Stimulated activated CD4-positive, alpha-beta T cell treated with anti-CD3 and anti-CD28 coated beads, Interleukin-4, amount 100 ng/mL, for 24 hours (primary cell): ENCODE results near the gene RAMP2.

Experiments
- DNase-seq: peaks from one replicate; pipeline ENCODE4 v3.0.0-alpha.2; 2020

RAMP2 gene

GRCh38 chr17:42772945-42773289 lies 11.9 kb downstream of the RAMP2 start:
- no peak for DNase-seq

DNA sequence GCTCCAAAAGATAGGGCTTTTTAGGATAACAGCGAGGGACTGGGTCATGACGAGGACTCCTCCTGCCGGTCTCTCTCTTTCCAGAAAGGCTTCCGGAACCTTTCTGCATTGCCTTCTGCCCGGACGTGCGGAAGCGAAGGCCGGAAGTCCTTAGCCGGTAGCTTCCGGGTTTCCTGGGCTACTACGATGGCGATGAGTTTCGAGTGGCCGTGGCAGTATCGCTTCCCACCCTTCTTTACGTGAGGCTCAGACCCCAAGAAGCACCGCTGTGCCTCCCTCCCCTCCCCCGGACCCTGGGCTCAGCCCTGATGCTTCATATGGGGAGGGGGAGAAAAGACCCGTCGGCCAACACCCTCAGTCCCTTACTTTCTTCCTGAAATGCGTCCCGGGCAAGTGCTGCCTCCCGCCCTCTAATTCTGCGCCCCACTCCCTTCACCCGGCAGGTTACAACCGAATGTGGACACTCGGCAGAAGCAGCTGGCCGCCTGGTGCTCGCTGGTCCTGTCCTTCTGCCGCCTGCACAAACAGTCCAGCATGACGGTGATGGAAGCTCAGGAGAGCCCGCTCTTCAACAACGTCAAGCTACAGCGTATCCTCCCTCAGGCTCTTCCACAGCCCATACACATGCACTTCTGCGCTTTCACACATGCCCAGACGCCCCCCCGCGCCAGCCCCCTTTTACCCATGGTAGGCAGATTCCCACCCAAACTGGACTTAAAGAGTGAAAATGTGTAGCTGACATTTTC lies 12.4 kb downstream of the RAMP2 start, which contains the start of gene VPS25:
Gene VPS25 (plus strand): TSS at position 160 of the 746 bp plus-strand sequence. CDS start 27 bp downstream, at position 187.
- DNase-seq, result peak; percentile 81

GRCh38 chr17:42774066-42774745 lies 13.2 kb downstream of the RAMP2 start:
- DNase-seq, result no peak

DNA sequence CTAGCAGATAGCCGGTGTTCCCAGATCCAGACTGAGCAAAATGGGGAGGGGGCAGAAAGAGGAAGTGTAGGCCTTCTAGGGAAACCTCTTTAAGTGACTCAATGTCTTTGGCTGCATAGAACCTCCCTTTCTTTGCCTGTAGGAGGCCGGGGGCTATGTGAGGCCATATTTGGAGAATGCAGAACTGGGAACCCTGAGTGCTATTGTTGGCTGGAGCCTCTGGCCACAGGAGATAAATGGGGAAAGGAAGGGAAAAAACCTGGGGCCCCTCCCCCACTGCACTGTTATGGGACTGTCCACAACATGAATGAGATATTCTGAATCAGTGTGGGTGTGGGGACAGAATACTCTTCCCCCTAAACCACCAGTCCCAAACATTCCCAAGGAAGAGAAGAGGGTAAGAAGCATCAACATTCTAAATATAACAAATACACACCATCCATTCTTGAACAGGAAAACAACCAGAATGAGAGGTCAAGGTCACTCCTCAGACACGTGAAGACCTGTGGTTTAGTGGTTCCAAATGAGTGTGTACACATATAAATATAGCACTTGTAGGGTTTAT lies 14.6 kb downstream of the RAMP2 start:
- no peak for DNase-seq

DNA sequence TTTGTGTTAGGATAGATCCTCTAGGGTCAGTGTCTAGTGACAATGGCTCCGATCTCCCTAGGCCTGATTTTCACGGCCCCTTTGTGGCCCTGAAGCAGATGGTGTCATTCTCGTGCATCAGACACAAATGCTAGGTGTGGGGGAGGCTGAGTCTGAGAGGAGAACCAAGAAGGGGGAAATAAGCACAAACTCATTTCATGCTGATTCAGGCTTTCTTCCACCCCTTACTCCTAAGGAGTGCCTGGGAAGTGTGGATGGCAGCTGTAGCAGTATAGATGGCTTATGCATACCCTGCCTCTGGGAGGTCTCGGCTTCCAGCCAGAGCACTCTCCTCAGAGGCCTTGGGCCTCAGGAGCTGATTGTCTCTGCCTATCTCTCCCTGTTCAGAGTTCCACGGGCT lies 17.5 kb downstream of the RAMP2 start:
- no peak for DNase-seq

GRCh38 chr17:42779304-42779935 lies 18.4 kb downstream of the RAMP2 start:
- DNase-seq, result no peak

DNA sequence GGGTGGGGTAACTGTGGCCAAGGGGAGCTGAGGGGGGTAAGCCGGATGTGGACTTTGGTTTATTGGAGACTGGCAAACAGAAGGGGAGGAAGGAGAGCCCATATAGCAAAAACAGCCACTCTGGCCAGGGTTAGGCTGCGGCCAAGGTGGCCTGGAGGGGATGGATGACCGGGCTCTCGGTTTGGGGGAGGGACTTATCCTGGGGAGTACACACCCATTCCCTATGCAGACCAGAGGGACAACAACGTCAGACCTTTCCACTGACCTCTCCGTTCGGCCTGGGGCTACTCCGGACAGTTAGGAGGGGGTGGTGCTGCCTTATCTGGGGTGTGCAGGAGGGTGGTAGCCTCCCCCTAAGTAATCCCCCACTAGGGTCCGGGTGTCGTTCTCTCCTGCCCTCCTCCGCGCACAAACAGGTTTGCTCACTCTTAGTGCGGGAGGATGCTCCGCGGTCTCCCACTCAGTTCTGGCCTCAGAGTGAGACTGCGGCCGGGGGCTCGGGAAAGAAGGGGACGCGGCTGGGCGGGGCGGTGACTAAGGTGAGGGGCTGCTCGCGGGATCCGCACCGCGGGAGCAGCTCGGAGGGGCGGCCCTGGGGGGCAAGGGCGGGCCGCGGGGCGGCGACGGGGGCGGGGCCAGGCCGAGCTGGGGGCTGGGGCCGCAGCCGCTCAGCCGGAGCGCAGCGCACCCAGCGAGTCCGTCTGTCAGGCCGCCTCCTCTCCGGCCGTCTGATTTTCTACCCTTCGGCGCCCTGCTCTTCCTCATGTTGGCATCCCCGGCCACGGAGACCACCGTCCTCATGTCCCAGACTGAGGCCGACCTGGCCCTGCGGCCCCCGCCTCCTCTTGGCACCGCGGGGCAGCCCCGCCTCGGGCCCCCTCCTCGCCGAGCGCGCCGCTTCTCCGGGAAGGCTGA lies 19.2 kb downstream of the RAMP2 start, which contains the start of gene WNK4:
Gene WNK4 (plus strand): TSS at position 675 of the 915 bp plus-strand sequence. CDS start 89 bp downstream, at position 764.
- no peak for DNase-seq

- no peak for DNase-seq
Observed at GRCh38 chr17:42780851-42781638, 20.0 kb downstream of the RAMP2 start.

- DNase-seq, result no peak
Observed at GRCh38 chr17:42781639-42782165, 20.7 kb downstream of the RAMP2 start.

- no peak for DNase-seq
Observed at GRCh38 chr17:42782166-42783061, 21.4 kb downstream of the RAMP2 start.

DNA sequence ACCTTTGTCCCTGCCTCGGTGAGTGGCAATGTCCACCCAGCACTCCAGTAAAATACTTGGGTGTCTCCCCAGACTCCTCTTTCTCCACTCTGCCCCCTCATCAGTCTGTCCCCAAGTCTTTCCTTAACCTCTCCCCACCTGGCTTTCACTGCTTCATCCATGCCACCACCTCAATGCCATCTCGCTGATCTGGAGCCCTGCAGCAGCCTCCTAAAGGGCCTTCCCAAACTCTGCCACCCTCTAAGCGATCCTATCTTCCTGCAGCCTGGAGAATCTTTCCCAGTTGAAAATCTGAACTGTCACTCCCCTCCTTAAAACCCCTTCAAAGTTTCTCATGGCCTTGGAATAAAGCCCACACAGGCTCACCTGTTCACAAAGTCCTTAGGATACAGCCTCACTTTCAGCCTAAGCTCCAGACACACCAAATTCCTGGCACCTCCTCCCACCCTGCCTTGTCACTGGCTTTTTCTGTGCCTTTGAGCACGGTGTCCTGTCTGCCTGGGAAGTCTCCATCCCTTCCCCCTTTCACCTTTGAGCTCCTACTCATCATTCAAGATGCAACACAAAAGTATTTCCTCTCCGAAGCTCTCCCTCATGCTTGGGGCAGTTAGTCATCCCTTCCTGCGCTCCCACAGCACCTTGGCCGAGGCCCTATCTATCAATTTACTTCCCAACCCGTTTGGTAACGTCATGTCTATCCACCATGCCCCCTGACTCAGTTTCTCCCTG lies 22.2 kb downstream of the RAMP2 start:
- no peak for DNase-seq

- DNase-seq, result no peak
Observed at GRCh38 chr17:42783791-42784138, 22.7 kb downstream of the RAMP2 start.

GRCh38 chr17:42784409-42784808 lies 23.4 kb downstream of the RAMP2 start:
- no peak for DNase-seq

DNA sequence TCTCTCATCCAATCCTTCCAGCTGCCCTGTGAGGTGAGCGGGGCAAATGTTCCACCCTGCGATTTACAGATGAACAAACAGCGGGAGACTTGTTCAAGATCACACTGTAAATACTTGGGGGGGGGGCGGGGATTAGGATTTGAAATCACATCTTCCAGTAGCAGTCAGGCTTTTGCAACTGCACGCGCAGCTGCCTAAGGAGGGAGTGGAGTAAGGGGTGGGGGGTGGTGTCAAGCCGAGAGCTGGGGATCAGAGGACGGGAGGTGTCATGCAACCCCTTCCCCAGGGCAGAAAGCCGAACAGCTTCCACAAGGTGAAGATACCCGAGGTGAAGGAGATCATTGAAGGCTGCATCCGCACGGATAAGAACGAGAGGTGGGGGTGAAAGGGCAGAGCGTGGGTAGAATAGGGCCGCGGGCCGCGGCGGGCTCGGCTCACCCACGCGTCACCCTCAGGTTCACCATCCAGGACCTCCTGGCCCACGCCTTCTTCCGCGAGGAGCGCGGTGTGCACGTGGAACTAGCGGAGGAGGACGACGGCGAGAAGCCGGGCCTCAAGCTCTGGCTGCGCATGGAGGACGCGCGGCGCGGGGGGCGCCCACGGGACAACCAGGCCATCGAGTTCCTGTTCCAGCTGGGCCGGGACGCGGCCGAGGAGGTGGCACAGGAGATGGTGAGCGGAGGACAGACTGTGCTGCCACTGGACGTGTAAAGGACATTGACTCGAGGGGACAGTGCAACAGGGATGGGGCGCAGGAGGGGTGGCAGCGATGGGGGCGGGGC lies 24.0 kb downstream of the RAMP2 start:
- no peak for DNase-seq

DNA sequence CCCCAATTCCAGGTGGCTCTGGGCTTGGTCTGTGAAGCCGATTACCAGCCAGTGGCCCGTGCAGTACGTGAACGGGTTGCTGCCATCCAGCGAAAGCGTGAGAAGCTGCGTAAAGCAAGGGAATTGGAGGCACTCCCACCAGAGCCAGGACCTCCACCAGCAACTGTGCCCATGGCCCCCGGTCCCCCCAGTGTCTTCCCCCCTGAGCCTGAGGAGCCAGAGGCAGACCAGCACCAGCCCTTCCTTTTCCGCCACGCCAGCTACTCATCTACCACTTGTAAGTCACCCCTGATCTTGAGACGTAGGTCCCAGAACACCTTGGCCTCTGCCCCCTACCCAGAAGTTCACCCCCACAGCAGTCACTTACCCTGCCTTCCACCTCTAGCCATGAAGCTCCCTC lies 26.2 kb downstream of the RAMP2 start:
- no peak for DNase-seq

DNA sequence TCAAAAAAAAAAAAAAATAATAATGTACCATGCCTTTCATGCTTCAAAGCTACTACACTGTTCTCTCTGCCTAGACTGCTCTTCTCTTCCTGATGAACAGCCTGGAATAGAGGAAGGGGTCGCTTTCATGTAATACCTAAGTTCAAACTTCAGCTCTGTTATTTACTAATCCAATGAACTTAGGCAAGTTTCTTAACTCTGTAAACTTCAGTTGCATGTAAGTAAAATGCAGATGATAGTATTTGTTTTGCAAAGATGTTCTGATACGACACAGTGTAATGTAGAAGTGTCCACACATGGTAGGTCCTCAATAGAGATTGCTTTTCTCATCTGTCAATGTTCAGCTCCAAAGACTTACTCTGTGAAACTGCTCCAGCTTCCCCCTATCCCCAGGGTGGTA lies 30.9 kb downstream of the RAMP2 start:
- no peak for DNase-seq

DNA sequence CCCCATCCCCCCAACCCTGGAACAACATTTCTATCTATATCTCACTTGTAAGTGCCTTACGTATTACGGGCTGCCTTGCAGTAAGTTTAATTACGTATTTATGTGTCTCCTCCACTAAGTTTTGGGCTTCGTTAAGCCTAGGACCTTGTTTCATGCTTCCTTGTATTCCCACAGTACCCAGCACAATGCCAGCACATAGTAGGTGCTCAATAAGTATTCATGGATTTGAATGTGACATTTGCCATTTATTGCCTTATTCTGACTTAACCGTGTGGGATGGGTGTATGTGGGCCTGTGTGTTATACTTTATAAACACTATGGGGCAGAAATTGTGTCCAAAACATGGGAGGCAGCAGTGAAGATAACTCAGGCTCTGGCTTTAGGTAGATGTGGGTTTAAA lies 31.5 kb downstream of the RAMP2 start:
- no peak for DNase-seq

DNA sequence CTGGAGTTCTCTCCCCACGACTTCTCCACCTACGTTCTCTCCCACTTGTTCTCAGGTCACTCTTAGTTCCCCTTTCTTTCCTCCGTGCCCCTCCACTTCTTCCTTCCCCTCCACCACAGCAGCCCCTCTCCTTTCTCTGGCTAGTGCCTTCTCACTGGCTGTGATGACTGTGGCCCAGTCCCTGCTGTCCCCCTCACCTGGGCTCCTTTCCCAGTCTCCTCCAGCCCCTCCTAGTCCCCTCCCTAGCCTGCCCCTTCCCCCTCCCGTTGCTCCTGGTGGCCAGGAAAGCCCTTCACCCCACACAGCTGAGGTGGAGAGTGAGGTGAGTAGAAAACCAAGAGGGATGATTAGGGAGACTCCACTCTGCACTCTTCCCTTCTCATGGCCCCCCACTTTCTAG lies 34.0 kb downstream of the RAMP2 start:
- DNase-seq, result no peak

- DNase-seq, result no peak
Observed at GRCh38 chr17:42795465-42795864, 34.4 kb downstream of the RAMP2 start.
